AG08396 (cell line): ENCODE data around the gene CCDC82.

Source experiments
- DNase-seq: peaks from one replicate; pipeline ENCODE4 v3.0.0; 2012; ENCODE audit warnings: low spot score, mixed read lengths

The CCDC82 gene

GRCh38 chr11:96306933-96307775 is 82.6 kb downstream of the CCDC82 start:
- DNase-seq = peak; percentile 78

DNA sequence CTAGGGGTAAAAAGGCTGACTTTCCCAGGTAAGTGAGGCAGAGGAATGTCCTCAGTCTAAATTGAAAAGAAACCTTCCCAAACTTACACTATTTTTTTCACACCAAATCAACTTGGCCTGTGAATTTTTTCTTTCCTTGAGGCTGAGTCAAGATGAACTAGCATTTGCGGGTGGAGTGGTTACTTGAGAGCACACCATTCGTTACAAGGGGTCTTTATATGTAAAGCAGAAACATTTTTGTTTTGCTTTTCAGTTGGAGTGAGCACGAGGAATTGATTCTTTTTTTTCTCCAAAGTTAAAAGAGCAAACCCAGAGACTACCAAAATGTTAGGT is 83.1 kb downstream of the CCDC82 start:
- no peak for DNase-seq

GRCh38 chr11:96306071-96306470 is 83.6 kb downstream of the CCDC82 start:
- no peak for DNase-seq

DNA sequence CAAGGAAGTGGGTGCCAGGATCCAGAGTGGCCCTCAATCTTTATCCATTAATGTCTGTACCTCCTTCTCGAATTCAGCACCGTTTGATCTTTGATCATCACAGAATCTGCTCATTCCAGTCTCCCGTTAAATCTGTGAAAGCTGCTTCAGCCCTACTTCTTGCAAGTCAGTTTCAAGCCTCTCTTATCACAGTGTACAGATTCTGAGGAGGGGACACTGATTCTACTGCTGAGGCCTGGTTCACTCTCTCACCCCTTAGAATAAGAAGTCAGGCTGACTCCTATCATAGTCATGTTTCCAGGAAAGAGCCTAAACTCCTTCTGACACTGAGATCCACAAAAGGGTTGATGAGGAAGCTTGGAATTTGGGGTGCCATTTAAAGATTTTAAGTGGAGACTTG is 85.7 kb downstream of the CCDC82 start:
- no peak for DNase-seq

GRCh38 chr11:96303064-96303463 is 86.6 kb downstream of the CCDC82 start:
- no peak for DNase-seq
